Renal pelvis (tissue), 4 donors: ENCODE measurements around the gene PRKAG2. TPM values are rescaled to one million over a fixed set of nuclear protein-coding genes. Genes with fewer than 3 reads are reported as not detected.
"Not testable (repeated sequence)": the region's sequence is repeated elsewhere in the genome, so short reads cannot be mapped to it uniquely, and the experiment has no call there.

Source experiments
- DNase-seq: peaks from one replicate; pipeline ENCODE4 v3.0.0-alpha.2; 2013
- polyA plus RNA-seq, 3 donors: library from polyadenylated mRNA; unstranded; fragments of 120-200 nt; gene quantifications; one replicate each; pipeline ENCODE4 v1.2.1, GENCODE V29; 2013; ENCODE audit not compliant: insufficient read length in 3 of 3

PRKAG2 gene
- polyA plus RNA-seq, 3 donors = 26.3 to 40.0 (median 39.7) TPM

DNA sequence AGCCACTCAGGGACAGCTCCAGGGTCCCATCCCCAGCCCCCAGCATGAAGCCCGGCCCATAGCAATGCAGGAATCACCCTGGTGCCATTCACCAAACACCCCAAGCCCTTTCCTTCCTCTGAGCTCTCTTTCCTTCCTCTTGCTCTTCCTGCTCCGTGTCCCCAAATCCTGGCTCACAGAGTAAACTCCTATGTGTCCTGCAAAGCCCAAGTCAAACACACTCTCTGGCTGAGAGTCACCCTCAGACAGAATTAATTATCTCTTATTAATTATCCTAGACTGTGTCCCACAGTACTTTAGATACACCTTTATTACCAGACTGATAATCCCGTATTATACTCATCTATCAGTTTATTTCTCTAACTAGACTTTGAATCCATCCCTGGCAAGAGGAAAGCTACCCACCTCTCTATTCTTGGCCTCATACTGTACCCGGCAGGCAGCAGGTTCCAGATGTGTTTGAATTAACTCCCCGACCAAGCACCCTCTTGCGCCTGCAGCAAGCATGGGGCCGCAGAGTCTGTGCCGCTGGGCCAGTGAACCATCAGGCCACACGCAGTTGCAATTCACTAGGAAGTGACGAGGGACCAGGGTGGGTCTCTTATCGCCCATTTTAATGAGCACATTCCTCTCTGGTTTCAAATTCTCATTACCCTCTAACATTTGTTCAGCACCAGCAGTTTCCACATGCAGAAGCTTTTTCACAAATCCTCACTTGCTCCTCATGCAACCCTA lies 86.7 kb downstream of the PRKAG2 start:
- no peak for DNase-seq

DNA sequence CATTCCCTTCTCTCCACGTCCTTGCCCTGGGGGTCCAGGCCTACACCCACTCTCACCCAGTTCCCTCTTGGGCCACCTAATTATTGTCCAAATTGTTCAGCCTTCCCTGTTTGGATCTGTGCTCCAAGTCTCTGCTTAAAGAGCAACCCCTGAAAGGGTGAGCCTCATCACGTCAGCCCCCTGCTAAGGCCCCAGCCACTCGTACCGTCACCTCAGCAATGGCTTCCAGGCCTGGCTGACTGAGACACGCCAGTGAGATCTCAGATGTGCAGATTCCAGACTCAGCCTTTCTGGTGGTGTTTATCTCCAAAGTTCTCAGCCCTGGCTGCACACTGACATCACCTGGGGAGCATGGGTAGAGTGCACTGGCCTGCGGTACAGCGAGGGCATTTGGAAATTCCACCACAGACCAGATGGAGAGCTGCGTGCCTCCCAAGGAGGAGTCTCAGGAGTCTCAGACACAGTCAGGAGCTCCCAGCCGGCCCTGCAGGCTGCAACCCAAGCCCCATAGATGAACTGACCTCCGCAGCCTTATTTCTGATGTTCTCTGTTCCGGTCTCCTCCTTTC lies 87.5 kb downstream of the PRKAG2 start:
- no peak for DNase-seq

DNA sequence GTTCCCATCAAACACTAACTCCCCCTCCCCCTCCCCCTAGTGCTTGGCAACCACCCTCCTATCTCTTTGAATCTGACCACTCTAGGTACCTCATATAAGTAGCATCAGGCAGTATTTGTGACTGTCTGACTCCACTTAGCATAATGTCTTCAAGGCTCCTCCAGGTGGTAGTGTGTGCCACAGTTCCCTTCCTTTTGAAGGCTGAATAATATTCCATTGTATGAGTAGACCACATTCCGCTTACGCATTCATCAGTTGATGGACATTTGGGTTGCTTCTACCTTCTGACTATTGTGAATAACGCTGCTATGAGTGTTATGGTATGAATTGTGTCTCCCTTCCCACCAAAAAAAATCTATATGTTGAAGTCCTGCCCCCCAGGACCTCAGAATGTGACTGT lies 89.6 kb downstream of the PRKAG2 start:
- no peak for DNase-seq

GRCh38 chr7:151786936-151787335 lies 90.0 kb downstream of the PRKAG2 start:
- no peak for DNase-seq

GRCh38 chr7:151786241-151786640 lies 90.7 kb downstream of the PRKAG2 start:
- no peak for DNase-seq

GRCh38 chr7:151785681-151785965 lies 91.3 kb downstream of the PRKAG2 start:
- DNase-seq = no peak

DNA sequence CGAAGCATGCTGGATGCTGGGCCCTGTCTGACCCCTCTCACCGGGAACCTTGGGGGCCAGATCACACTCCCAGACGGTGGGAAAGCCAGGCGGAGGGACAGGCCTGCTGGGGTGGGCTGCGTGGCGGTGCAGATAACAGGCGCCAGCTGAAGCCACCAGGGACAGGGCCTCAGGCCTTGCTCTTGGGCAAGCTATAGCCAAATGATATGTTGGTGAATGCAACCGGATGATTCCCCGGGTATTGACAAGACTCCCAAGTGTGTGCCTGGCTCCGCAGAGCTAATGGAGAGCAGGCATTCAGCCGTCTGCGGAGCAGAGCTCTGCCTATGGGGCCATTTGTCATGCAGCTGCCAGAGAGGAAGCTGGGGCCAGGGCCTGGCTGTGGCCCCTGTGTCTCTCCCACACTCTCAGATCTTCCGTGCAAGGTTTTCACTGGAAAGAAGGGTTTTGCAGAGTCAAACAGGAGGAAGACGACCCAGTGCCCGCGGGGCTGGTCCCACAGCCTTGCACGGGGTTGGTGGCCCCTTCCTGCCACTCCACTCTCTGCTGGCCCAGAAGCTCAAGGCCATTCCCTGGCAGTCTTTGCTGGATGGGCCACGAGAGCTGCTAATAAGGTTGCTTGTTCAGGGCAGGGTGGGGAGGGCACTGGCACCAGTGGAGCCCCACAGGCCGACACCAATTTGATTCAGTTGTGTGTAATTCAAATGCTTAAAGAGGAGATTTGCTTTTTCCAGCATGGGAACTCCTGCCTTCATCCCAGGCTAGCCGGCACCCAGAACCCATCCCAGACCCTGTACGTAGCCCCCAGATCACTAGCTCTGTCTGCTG lies 91.8 kb downstream of the PRKAG2 start:
- no peak for DNase-seq

GRCh38 chr7:151783958-151784575 lies 92.8 kb downstream of the PRKAG2 start:
- no peak for DNase-seq

DNA sequence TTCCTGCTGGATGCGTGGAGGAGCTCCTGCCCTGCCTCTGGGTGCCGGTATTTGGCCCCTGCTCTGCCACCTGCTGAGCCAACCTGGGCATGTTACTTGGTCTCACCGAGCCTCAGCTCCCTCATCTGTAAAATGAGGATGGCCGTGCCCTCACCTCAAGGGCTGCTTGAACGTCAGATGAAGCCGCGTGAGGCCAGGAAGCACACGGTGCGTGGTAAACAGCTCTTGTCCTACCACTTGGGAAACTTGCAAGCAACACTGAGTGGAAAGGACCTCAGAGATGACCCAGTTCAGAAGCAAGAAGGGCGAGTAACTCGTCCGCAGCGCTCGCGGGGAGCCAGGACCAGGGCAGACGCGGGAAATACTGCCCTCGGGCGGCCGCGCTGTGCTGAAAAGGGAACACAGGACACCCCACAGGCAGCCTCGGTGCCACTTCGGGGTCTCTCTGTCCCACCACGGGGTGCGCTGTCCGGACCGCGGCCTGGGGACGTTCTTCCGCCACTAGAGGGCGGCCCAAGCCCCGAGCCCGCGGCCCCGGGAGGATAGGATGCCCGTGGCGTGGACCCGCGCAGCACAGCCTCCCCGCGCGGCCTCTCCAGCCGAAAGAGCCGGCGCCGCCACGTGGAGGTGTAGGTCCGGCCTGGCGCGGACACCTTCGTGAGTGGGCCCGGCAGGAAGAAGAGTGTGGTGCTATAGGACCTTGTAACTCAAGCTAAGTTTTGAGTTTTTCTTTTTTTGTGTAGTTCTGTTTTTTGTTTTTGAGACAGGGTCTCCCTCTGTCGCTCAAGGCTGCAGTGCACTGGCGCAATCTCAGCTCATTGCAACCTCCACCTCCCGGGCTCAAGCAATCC lies 94.1 kb downstream of the PRKAG2 start:
- DNase-seq = peak; percentile 61

- not testable (repeated sequence) for DNase-seq
Observed at GRCh38 chr7:151782256-151782597, 94.7 kb downstream of the PRKAG2 start.

- no peak for DNase-seq
Observed at GRCh38 chr7:151781161-151781845, 95.6 kb downstream of the PRKAG2 start.

DNA sequence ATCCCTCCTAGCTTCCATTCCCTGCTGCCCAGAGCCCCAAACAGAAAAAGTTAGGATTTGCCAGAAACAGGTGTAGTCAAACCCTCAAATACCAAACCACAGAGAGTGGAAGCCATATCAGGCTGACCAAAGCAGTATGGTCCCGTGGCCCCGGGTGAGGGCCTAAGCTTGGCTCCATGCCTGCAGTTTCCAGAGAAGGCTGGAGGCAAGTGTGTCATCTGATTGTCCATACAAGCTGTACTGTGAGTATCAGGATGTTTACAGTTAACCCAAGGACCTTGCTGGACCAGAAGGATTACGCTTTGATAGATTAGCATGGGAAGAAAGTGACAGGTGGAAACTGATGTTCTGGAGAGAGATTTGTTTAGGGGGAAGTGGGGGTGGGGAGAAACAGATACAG lies 96.3 kb downstream of the PRKAG2 start:
- no peak for DNase-seq

DNA sequence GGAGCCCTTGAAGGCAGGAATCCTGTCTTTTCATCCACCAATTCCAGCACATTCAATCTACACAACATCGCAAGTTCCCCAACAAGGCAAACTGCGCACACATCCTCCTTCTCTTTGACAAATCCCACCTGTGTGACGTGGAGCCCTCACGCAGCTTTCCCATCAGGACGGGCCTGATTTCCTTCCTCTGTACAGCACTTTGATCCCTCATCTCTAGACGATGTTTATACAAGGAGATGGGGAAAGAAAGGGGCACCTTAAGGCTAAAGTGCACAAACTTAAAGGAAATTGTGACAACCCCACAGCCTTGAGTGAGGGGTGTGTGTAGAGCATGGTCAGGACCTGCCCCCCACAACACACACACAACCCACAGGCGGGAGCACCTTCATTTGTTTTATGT lies 97.2 kb downstream of the PRKAG2 start:
- DNase-seq = no peak

GRCh38 chr7:151779255-151779654 lies 97.7 kb downstream of the PRKAG2 start:
- no peak for DNase-seq

DNA sequence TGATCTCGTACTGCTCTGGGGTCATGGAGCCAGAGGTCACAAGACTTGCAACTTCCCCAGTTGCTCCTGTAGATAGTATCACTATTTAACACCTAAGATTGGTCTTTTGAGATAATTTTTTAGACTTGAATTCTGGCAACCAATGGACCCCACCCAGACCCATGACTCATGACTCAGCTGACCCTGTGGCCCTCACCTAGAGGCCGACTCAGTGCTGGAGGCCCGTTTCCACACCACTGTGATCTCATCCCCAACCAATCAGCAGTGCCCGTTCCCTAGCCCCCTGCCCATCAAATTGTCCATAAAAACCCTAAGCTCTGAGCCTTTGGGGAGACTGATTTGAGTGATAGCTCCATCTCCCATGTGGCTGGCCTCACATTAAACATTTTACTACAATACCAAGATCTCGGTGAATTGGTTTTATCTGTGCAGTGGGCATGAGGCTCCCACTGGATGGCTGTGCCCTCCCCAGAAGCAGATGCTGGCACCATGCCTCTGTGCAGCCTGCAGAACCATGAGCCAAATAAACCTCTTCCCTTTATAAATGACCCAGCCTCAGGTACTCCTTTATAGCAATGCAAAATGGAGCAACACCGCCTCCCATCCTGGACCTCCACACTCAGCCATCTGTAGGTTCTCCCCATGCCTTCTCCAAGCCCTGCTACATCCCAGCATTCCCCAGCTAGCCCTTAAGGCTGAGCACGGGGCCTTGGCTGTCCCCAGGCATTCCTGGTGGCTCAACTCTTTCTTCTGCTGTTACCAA lies 98.8 kb downstream of the PRKAG2 start:
- DNase-seq = no peak

DNA sequence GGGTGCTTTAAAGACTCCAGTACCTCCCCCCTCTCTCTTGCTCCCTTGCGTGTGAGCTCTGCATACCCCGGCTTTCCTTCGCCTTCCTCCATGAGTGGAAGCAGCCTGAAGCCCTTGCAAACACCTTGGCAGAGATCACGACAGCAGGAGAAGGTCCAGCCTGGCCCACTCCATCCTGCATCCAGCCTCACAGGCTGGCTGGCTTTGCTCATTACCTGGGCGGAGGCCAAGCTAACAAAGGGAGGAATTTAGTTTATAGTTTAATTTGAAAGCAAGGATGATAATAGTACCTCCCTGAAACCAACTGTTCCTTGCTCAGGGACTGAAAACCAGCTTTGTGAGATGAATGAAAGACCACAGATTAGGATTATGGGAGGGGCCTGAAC lies 99.4 kb downstream of the PRKAG2 start:
- DNase-seq = no peak

DNA sequence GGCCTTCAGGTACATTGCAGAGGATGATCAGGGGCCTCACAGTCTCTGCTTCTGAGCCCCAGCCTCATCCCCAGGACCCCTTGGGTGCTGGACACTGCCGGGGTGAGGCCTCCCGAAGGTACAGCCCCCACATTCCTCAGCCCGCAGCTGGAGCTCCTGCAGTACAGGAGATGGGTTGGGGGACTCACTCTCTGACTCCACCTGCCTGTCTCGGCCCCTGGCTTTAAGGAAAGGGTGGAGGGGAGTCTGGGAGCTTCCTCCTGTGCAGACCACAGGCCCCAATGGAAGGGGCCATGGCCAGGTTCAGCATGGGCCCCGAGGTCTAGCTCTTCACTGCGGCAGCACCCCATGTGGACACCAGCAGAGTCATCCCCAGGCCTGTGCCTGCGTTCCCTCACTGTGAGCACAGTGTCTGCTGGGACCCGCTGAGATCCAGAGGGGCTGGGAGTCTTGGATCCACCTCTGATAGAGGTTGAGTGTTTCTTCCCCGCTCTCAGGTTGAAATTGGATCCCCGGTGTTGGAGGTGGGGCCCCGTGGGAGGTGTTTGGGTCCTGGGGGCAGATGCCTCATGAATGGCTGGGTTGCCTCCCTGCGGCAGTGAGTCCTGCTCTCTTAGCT lies 99.9 kb downstream of the PRKAG2 start:
- no peak for DNase-seq

GRCh38 chr7:151776446-151776845 lies 100.5 kb downstream of the PRKAG2 start:
- DNase-seq = no peak

GRCh38 chr7:151775547-151776443 lies 101.1 kb downstream of the PRKAG2 start:
- no peak for DNase-seq
